IPS DF 6.9 (cell line): Measurements from ENCODE around the gene PRRG1.
"Not testable (repeated sequence)": the region's sequence is repeated elsewhere in the genome, so short reads cannot be mapped to it uniquely, and the experiment has no call there.

ENCODE experiments used
- DNase-seq: peaks from one replicate; pipeline ENCODE4 v3.0.0-alpha.2; 2013; ENCODE audit warnings: low read depth, low spot score
- H3K27ac ChIP-seq: one replicate; pipeline ENCODE4 v1.5.1; 2013; ENCODE audit warnings: low read length, control low read depth
- H3K27me3 ChIP-seq: 2 replicates; pipeline ENCODE4 v1.6.1; 2013; ENCODE audit warnings: mild to moderate bottlenecking, low read length; ENCODE audit not compliant: control insufficient read depth, insufficient read depth
- H3K36me3 ChIP-seq: 2 replicates; pipeline ENCODE4 v1.6.1; 2013; ENCODE audit warnings: low read length; ENCODE audit not compliant: control insufficient read depth, insufficient read depth
- H3K4me1 ChIP-seq: 2 replicates; pipeline ENCODE4 v1.6.1; 2013; ENCODE audit warnings: low read length; ENCODE audit not compliant: control insufficient read depth, insufficient read depth
- H3K4me3 ChIP-seq: 2 replicates; pipeline ENCODE4 v1.5.1; 2013; ENCODE audit warnings: mild to moderate bottlenecking, low read length
- H3K9me3 ChIP-seq: 2 replicates; pipeline ENCODE4 v1.6.1; 2013; ENCODE audit warnings: low read length, inconsistent platforms; ENCODE audit not compliant: control insufficient read depth, insufficient read depth
- WGBS: extraction: QIAGEN DNeasy Blood & Tissue Kit; methylation state at CpG from one replicate; pipeline ENCODE4 v1.1.7; 2013; ENCODE audit warnings: mixed read lengths, missing lambda C conversion rate; ENCODE audit not compliant: insufficient read length, insufficient coverage; 5-methylcytosine and 5-hydroxymethylcytosine counted together

Gene PRRG1

GRCh38 chrX:37424000-37424429 is 74.9 kb downstream of the PRRG1 start:
- H3K27me3 ChIP-seq: no peaks in the 10 kb centered on the region
- no peak overlapping the region for H3K4me3 ChIP-seq
- no peak overlapping the region for H3K27ac ChIP-seq
- H3K36me3 ChIP-seq: no peaks in the 10 kb centered on the region
- no peaks in the 10 kb centered on the region for H3K9me3 ChIP-seq
- no peaks in the 10 kb centered on the region for H3K4me1 ChIP-seq
- no peak for DNase-seq

- H3K27me3 ChIP-seq: no peaks in the 10 kb centered on the region
- no peaks in the 10 kb centered on the region for H3K9me3 ChIP-seq
- no peak for DNase-seq
- no peaks in the 10 kb centered on the region for H3K4me1 ChIP-seq
- H3K4me3 ChIP-seq: no peak overlapping the region
- no peaks in the 10 kb centered on the region for H3K36me3 ChIP-seq
- WGBS: no CpG with 5 or more reads among the region's 1 CpG
- no peak overlapping the region for H3K27ac ChIP-seq
These were observed 76.2 kb downstream of the PRRG1 start for GRCh38 chrX:37425370-37425769.

GRCh38 chrX:37428962-37429361 is 79.8 kb downstream of the PRRG1 start:
- no CpG with 5 or more reads among the region's 2 CpGs for WGBS
- not testable (repeated sequence) for H3K36me3 ChIP-seq, H3K4me1 ChIP-seq, H3K27me3 ChIP-seq, H3K27ac ChIP-seq, DNase-seq, H3K4me3 ChIP-seq, H3K9me3 ChIP-seq

DNA sequence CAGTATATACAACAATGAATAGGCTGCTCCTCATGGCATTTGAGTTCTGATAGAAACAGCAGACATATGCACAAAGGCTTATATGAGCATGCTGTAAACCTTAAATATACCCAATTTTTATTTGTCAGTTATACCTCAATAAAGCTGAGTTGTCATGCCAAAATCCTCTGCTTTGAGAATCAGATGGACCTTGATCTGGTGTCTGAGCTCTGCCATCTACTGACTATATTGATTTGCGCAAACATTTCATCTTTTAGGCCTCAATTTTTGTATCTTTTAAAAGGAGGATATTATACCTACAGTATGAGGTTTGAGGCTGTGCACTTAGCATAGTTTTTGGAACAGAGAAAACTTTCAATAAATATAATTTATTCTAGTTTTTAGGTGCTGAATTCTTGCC is 85.2 kb downstream of the PRRG1 start:
- DNase-seq: no peak
- H3K36me3 ChIP-seq: no peaks in the 10 kb centered on the region
- no peak overlapping the region for H3K4me3 ChIP-seq
- no peaks in the 10 kb centered on the region for H3K4me1 ChIP-seq
- no peaks in the 10 kb centered on the region for H3K9me3 ChIP-seq
- no CpG with 5 or more reads among the region's 1 CpG for WGBS
- no peak overlapping the region for H3K27ac ChIP-seq
- no peaks in the 10 kb centered on the region for H3K27me3 ChIP-seq

- no peak for DNase-seq
- Histone ChIP-seq H3K27ac (no peak overlapping the region), H3K27me3 (no peaks in the 10 kb centered on the region), H3K36me3 (peaks cover 3% of the 10 kb centered on the region; the same call in 1 of the 2 replicates), H3K9me3 (no peaks in the 10 kb centered on the region), H3K4me1 (no peaks in the 10 kb centered on the region), H3K4me3 (no peak overlapping the region)
- no CpG with 5 or more reads among the region's 1 CpG for WGBS
These were observed 88.0 kb downstream of the PRRG1 start for GRCh38 chrX:37437160-37437559.

- no peaks in the 10 kb centered on the region for H3K4me1 ChIP-seq
- no peak for DNase-seq
- H3K27ac ChIP-seq: no peak overlapping the region
- WGBS: no CpG with 5 or more reads among the region's 16 CpGs
- peaks cover 3% of the 10 kb centered on the region; the same call in 1 of the 2 replicates for H3K36me3 ChIP-seq
- H3K4me3 ChIP-seq: no peak overlapping the region
- H3K27me3 ChIP-seq: no peaks in the 10 kb centered on the region
- no peaks in the 10 kb centered on the region for H3K9me3 ChIP-seq
These were observed 92.2 kb downstream of the PRRG1 start for GRCh38 chrX:37441377-37441776.

GRCh38 chrX:37445182-37445581 is 96.0 kb downstream of the PRRG1 start:
- Histone ChIP-seq H3K36me3 (peaks cover 3% of the 10 kb centered on the region; the same call in 1 of the 2 replicates), H3K4me3 (no peak overlapping the region), H3K27ac (no peak overlapping the region), H3K9me3 (no peaks in the 10 kb centered on the region), H3K4me1 (no peaks in the 10 kb centered on the region), H3K27me3 (no peaks in the 10 kb centered on the region)
- no peak for DNase-seq
- 100% methylated on average over 1 of the region's 1 CpG for whole genome bisulfite sequencing

DNA sequence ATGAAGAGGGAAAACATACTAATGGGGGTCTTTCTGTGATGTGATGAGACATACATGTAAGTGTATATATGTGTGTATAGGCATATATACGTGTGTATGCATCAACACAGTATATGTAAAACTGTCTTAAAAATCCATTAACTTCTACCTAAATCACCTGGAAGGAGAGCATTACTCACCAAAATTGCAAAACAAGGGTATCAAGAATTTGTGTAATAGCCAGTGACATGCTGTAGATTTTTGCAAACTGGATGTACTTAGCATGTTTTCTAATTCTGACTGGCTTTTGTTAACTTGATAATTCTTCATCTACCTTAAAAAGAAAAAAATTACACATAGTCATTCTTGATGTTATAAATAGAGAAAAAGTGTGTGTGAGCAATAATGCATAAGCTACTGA is 104.7 kb downstream of the PRRG1 start:
- no peaks in the 10 kb centered on the region for H3K36me3 ChIP-seq
- no CpG with 5 or more reads among the region's 1 CpG for WGBS
- H3K27ac ChIP-seq: no peak overlapping the region
- no peaks in the 10 kb centered on the region for H3K9me3 ChIP-seq
- no peaks in the 10 kb centered on the region for H3K27me3 ChIP-seq
- H3K4me3 ChIP-seq: no peak overlapping the region
- DNase-seq: no peak
- H3K4me1 ChIP-seq: no peaks in the 10 kb centered on the region

GRCh38 chrX:37454537-37455285 is 105.5 kb downstream of the PRRG1 start:
- WGBS: no CpG with 5 or more reads among the region's 2 CpGs
- DNase-seq: no peak
- H3K36me3 ChIP-seq: no peaks in the 10 kb centered on the region
- no peak overlapping the region for H3K4me3 ChIP-seq
- no peaks in the 10 kb centered on the region for H3K9me3 ChIP-seq
- H3K4me1 ChIP-seq: no peaks in the 10 kb centered on the region
- no peaks in the 10 kb centered on the region for H3K27me3 ChIP-seq
- no peak overlapping the region for H3K27ac ChIP-seq

GRCh38 chrX:37455381-37455780 is 106.2 kb downstream of the PRRG1 start:
- H3K27ac ChIP-seq: no peak overlapping the region
- no peaks in the 10 kb centered on the region for H3K27me3 ChIP-seq
- no CpG with 5 or more reads among the region's 1 CpG for WGBS
- no peak for DNase-seq
- no peaks in the 10 kb centered on the region for H3K4me1 ChIP-seq
- H3K9me3 ChIP-seq: no peaks in the 10 kb centered on the region
- no peaks in the 10 kb centered on the region for H3K36me3 ChIP-seq
- H3K4me3 ChIP-seq: no peak overlapping the region

DNA sequence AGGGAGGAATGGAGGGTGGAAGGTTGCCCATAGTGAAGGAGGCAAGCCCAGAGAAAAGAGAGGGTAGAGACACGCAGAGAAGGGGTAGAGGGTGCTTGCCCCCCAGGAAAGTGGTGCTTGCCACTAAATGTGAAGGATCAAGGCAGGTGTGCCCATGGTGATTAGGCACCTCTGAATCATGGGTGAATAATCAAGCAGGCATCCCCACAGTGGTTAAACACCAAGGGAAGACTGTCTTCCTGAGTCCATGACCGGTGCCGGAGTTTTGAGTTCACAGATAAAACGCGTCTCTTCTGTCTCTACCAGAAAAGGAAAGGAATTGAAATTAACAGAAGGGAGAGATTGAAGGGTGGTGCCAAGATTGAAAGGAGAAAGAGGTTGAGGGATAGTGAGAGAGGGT is 111.1 kb downstream of the PRRG1 start:
- not testable (repeated sequence) for H3K36me3 ChIP-seq, H3K9me3 ChIP-seq, H3K27ac ChIP-seq, H3K4me1 ChIP-seq, DNase-seq, H3K27me3 ChIP-seq, H3K4me3 ChIP-seq
- no CpG with 5 or more reads among the region's 5 CpGs for WGBS
